Ramos (cell line): ENCODE data around the gene EOLA1.
"Not testable (repeated sequence)": the region's sequence is repeated elsewhere in the genome, so short reads cannot be mapped to it uniquely, and the experiment has no call there.

Experiments
- in situ Hi-C: fragments of 300-500 bp; cut with MboI; formaldehyde crosslinking; loops from one replicate; pipeline ENCODE4 v1.14.3; 2022; ENCODE audit warnings: low sequenced_read_pairs; ENCODE audit not compliant: unreplicated experiment

The EOLA1 gene

GRCh38 chrX:149585631-149586030, 44.8 kb downstream of the EOLA1 start:
- in situ Hi-C loops = not testable (repeated sequence)

GRCh38 chrX:149587359-149587758, 46.5 kb downstream of the EOLA1 start, which contains the start of gene MAGEA9B:
Gene MAGEA9B (minus strand): TSS chrX:149587459. CDS start chrX:149583179, 4,280 bp downstream.
- in situ Hi-C loops = not testable (repeated sequence)

- in situ Hi-C loops = not testable (repeated sequence)
Observed at GRCh38 chrX:149590993-149591392, 50.2 kb downstream of the EOLA1 start.

- in situ Hi-C loops = not testable (repeated sequence)
Observed at GRCh38 chrX:149595214-149595613, 54.4 kb downstream of the EOLA1 start, which contains the start of gene HSFX2. Gene HSFX2 (minus strand): TSS chrX:149595314. CDS start chrX:149594700, 614 bp downstream.

- in situ Hi-C loops = not testable (repeated sequence)
Observed at GRCh38 chrX:149595943-149596342, 55.1 kb downstream of the EOLA1 start.
